A549 treated with dexamethasone at 1 μM for 4 hours (cell line): ENCODE measurements around the gene DNAAF1. TPM values are rescaled to one million over a fixed set of nuclear protein-coding genes. Genes with fewer than 3 reads are reported as not detected.

Experiments
- total RNA-seq: library from RNA; stranded (reverse); fragments of 200-300 nt; extraction: Qiagen RNA extraction; gene quantifications from 5 replicates; pipeline ENCODE4 v1.2.3, GENCODE V29; 2022

DNAAF1 gene
- total RNA-seq = 0.19 to 0.44 TPM (median 0.21 TPM) in 5 replicates

DNA sequence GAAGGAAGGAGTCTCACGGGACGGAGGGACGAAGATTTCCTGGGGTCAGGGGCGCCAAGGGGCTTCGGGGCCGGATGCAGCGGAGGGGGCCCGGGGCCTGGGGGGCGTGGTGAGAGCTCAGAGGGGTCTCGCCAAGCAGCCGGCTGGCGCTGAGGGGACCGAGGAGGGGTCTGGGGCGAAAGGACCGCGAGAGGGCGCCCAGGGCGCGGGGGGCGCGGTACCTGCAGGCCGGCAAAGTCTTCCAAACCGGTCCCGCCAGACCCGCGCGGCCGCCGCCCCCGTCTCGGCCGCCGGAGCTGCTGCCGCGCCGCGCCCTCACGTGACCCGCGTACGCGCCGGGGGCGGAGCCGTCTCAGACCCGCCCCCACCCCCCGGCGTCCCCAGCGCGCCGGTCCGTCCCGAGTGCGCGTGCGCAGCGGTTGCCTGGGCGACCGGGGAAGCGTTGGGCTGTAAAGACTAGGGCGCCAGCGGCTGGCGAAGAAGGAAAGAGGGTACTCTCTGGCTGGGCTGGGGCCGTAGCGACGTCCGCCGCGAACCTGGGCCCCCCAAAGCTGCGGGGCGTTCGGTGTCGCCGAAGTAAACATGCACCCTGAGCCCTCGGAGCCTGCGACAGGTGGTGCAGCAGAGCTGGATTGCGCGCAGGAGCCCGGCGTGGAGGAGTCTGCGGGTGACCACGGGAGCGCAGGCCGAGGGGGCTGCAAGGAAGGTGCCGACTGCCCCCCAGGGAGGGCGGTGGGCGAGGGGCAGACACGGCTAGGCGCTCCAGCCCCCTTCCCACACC, at the start of gene DNAAF1, which contains the start of gene HSDL1:
Gene DNAAF1 (plus strand): TSS at position 450 of the 781 bp plus-strand sequence. CDS start 133 bp downstream, at position 583.
Gene HSDL1 (minus strand): TSS at position 319 of the 781 bp plus-strand sequence. CDS start 13,856 bp downstream, outside the sequence.

DNA sequence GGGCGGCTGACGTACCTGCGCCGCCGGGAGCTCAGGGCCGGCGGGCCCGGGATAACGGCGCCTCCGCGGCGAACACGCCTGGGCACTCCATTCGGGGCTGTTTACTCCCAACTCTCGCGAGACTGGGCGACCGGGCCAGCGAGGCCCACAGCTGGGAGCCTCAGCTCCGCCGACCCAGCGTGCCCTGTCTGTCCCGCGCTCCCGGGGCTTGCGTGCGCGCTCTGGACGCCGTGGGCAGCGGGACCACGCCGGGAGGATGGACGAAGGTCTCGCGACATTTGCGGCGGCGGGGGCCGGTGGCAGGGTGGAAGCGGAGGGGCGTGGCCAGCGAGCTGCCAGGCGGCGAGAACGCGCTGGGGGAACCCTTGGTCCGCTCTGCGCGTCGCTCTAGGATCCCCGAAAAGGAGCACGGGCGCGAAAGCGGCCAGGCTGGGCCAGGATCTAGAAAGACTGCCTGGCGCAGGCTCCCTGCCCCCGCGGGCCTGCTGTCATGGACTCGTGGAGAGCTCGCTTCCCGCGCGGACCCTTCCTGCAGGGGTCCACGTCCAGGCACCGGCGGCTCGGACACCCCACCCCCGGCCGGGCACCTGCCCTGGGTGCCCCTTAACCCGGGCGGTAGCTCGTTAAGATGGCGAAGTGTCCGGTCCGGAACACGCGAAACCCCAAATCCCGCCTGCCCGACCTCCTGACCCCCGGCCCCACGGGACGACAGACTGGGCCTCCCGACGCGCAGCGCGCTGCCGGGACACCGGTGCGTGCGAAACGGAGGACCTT, 28.2 kb upstream of the DNAAF1 start, which contains the start of gene MBTPS1:
Gene MBTPS1 (minus strand): TSS at position 223 of the 774 bp plus-strand sequence. CDS start 15,159 bp downstream, outside the sequence.

DNA sequence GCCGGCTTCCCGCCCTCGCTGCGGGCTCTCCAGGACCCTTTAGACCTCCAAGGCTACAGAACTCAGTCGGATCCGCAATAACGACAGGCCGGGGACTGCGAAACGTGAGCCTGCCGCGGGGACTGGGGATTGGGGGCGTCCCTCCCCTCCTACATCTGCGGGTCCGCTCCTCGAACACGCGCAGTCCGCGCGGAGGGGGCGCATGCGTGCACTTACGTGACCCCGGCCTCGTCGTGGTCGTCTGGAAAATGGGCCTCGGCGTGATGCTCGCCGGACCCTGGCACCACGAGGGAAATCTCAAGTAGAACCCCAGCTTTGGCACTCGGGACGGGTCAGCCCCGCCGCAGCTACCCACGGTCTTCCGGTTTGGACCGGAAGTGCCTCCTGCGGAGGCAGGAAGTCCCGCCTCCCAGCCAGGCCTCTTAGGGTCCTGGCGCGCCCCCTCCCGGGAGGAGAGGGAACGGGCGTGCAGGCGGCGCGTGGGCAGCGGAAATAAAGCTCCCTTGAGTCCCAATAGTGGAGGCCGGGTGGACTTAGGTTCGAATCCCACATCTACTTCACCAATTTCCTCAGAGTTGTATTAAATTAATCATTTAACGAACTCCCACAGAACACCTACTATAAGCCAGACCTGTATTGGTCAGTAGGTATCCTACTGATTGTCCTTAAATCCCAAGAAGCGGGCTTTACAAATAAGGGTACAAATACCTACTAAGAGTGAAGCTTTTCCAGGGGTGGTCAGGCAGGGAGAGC, 41.8 kb downstream of the DNAAF1 start, which contains the start of gene TAF1C:
Gene TAF1C (minus strand): TSS at position 373 of the 753 bp plus-strand sequence. CDS start 2,069 bp downstream, outside the sequence.

DNA sequence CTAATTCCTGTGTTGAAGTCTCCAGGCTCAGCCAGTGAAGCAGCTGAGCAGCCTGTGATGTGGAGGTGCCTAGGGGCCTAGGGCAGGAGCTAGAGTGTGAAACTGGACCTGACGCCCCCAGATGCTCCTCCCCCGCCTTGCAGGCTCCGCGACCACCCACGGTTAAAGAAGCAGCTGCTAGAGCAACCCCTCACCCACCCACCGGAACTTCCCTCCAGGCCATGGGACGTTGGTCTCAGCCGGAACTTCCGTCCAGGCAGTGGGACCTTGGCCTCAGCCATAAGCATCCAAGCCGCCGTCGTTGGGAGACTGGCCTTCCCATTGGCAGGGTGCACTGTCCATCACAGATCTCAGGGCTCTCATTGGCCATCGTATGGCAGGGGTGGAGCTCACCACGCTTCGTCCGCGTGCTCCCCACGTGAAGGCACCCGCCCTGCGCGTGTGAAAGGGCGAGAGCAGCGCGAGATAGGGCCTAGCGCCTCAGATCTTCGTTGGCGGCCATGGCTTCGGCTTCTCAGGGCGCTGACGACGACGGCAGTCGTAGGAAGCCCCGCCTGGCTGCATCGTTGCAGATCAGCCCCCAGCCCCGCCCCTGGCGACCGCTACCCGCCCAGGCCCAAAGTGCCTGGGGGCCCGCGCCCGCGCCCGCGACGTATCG, 45.8 kb downstream of the DNAAF1 start, which contains the start of gene ADAD2:
Gene ADAD2 (plus strand): TSS at position 427 of the 658 bp plus-strand sequence. CDS start 74 bp downstream, at position 501.

Other genes starting within 250 kb of the DNAAF1 start
- 1.3 to 2.1 TPM (median 1.8 TPM) in 5 replicates for gene MLYCD, start 246.2 kb upstream of the DNAAF1 start, total RNA-seq
- 12.8 to 26.3 TPM (median 15.3 TPM) in 5 replicates for gene OSGIN1, start 192.1 kb upstream of the DNAAF1 start, total RNA-seq
- gene NECAB2, start 177.1 kb upstream of the DNAAF1 start, total RNA-seq = 1.9 to 2.7 TPM (median 2.5 TPM) in 5 replicates
- gene SLC38A8, start 102.5 kb upstream of the DNAAF1 start, total RNA-seq = not detected in 5 replicates
- gene MBTPS1, start 28.4 kb upstream of the DNAAF1 start, total RNA-seq = 38.5 to 48.6 TPM (median 47.0 TPM) in 5 replicates
- 13.3 to 21.9 TPM (median 18.5 TPM) in 5 replicates for gene HSDL1, start 131 bp upstream of the DNAAF1 start, total RNA-seq
- 16.2 to 30.6 TPM (median 27.2 TPM) in 5 replicates for gene TAF1C, start 41.7 kb downstream of the DNAAF1 start, total RNA-seq
- gene ADAD2, start 45.8 kb downstream of the DNAAF1 start, total RNA-seq = 0.05 to 0.12 TPM in 2 of 5 replicates, not detected in the others
- not detected in 5 replicates for gene KCNG4, start 94.7 kb downstream of the DNAAF1 start, total RNA-seq
- gene WFDC1, start 149.6 kb downstream of the DNAAF1 start, total RNA-seq = 0.05 to 0.20 TPM in 2 of 5 replicates, not detected in the others
- gene ATP2C2, start 223.2 kb downstream of the DNAAF1 start, total RNA-seq = 0.09 to 0.18 TPM (median 0.11 TPM) in 5 replicates